ENCODE measurements around the gene AUTS2.

The AUTS2 gene

GRCh38 chr7:70837589-70837988, 1239.3 kb downstream of the AUTS2 start:
- no peak for DNase-seq

- no peak for DNase-seq
Observed at GRCh38 chr7:70838292-70838907, 1240.1 kb downstream of the AUTS2 start.

Measured in suppressor macrophage treated with lipopolysaccharide for 4 hours (primary cell).